Stimulated activated CD8-positive, alpha-beta memory T cell treated with anti-CD3 and anti-CD28 coated beads, Interleukin-4, amount 100 ng/mL, for 4 hours (primary cell): ENCODE results near the gene AMACR.
"Not testable (repeated sequence)": the region's sequence is repeated elsewhere in the genome, so short reads cannot be mapped to it uniquely, and the experiment has no call there.

ENCODE experiments used
- DNase-seq, 2 donors: peaks; one replicate each; pipeline ENCODE4 v3.0.0-alpha.2; 2020; ENCODE audit warnings: low read depth in 2 of 2, low spot score in 1 of 2

The AMACR gene

GRCh38 chr5:33969572-33970452 is 38.0 kb downstream of the AMACR start:
- no peak for DNase-seq

DNA sequence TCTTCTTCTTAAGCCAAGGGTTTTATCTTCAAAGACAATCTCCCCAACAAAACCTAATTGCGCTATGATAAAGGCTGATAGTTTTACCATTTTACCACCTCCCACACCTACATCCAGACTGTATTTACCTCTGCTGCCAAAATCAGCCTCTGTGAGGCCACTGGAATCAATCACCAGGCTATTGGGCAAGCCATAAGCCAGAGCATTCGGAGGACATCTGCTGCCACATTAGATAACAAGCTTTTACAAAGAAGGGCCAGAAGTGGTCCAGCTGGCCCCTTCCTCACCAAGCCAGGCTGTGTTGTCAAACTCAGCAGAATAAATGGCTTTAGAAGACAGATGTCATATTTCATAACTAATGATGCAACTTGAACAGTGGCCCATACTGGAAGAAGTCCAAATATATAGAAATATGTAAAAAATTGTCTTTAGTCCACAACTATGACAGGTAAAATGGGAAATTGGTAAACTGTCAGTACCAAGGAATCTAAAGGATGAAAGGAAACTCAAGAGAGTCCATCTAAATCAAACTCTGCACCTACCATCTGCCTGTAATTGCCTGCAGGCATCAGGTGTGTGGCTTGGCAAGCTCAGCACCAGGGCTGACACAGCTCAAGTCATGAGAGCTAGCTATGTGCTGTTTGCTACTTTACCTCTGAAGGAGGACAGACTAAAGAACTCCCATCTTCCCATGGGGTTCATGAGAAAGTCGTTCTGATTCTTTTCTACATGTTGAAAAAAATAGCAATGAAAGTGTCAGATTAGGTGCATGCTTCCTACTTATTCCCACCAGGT is 39.4 kb downstream of the AMACR start:
- no peak for DNase-seq

GRCh38 chr5:33966805-33967204 is 41.0 kb downstream of the AMACR start:
- no peak for DNase-seq

DNA sequence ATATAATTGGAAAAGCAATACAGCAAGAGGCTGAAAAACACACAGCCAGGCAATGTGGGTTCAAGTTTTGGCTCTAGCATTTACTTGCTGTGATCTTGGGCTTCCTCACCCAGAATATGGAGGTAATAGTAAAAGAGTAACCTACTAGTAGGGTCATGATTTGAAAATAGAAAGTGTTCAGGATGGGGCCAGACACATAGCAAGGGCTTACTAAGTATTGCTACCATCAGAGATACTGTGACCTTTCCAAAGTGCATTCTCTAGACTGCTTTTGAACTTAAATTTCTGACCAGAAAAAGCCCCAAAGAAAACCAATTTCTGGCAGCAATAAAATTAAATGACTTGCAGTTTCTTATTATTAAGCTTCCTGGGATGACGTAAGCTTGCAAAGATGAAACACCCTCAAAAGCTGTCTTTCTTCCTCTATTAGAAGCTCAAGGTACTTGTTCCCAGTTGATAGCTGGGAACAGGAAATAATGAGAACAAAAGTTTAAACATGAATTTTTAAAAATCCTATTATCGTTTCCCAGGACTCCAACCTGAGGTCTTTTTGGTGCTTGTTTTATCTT is 43.6 kb downstream of the AMACR start:
- DNase-seq, result no peak

- no peak for DNase-seq
These were observed 49.7 kb downstream of the AMACR start for GRCh38 chr5:33958176-33958575.

GRCh38 chr5:33957577-33958150 is 50.2 kb downstream of the AMACR start:
- no peak for DNase-seq

DNA sequence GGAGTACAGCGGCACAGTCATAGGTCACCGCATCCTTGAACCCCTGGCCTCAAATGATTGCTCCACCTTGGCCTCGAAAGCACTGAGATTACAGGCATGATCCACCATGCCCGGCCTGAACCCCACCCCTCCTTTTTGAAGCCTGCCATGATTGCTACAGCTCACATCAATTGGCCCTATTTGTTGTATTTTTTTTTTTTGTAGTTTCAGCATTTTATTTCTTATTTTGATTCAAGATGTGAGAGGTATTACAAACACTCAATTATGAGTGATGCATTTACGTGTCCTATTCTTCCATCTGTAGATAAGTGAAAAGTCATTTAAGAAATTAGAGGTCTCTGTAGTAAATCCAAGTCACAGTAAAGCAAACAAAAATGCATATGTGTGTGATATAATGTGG is 55.7 kb downstream of the AMACR start:
- DNase-seq, result not testable (repeated sequence)

DNA sequence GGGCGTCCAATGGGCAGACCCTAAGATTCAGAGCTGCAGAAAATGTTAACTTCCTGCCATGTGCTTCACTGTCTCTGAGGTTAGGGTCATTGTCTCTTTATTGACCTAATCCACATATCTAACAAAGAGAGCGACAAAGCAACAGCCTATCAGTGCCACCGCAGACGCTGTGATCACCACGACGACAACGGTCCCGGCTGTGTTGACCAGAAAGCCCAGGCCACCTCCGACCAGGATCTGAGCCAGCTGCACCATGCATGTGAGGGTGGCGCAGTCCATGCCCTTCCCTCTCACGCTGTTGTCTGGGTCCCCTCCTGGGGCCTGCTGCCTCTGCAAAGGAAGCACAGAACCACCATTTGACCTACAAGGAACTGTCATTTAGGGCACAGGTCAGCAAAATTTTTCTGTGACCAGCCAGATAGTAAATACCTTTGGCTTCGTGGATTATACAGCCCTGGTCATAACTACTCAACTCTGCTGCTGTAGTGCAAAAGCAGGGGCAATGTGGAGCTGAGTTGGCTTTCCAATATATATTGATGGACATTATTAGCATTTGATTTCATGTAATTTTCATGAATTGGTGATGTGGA is 63.2 kb downstream of the AMACR start:
- no peak for DNase-seq

DNA sequence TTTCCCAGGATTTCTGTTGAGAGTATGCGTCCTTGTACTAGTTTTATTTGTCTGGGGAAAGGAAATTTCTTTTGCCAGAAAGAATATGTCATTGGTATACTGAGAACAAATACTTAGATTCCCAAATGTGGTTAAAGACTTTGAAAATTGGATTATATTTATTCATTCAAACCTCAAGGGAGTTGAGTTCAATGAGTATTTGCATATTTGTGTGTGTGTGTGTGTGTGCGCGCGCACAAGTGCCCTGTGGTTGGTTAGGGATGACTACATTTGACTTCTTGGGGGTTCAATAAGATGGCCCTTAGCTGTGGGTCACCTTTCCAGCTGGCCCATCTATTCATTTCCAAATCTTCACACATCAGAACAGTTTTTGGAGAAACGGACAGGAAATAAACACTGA is 66.8 kb downstream of the AMACR start:
- no peak for DNase-seq

DNA sequence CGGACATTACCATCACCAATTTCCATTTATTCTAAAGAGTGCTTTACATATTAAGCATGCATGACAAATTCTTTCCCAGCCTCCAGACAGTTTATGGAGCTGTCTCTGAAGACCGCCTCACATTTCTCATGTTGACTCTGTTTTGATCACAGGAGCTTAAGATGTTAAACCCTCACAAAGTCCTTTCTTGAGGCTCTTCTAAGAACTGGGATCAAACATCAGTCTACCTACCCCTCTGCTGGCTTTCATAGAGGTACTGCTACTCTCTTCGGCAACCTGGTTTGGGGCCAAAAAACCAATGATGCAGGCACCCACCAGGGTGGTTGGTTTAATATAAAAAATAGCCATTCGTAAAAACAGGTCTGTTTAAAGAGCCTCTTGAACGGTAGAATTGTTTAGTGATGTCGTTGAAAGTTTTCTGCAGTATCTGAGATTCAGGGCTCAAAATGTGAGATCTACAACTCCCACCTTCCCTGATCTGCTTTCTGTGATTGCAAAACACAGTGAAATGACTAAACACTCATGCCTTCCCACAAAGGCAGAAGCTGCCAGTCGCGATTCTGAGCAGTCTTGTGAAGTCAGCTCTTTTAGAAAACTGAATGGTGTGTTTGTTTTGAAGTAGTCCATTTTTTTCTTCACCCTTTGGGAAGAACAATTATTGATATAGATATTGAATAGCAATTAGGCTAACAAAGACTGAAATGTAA is 68.1 kb downstream of the AMACR start:
- no peak for DNase-seq

GRCh38 chr5:33938881-33939280 is 69.0 kb downstream of the AMACR start:
- DNase-seq, result no peak

- no peak for DNase-seq
These were observed 69.4 kb downstream of the AMACR start for GRCh38 chr5:33938507-33938796.

DNA sequence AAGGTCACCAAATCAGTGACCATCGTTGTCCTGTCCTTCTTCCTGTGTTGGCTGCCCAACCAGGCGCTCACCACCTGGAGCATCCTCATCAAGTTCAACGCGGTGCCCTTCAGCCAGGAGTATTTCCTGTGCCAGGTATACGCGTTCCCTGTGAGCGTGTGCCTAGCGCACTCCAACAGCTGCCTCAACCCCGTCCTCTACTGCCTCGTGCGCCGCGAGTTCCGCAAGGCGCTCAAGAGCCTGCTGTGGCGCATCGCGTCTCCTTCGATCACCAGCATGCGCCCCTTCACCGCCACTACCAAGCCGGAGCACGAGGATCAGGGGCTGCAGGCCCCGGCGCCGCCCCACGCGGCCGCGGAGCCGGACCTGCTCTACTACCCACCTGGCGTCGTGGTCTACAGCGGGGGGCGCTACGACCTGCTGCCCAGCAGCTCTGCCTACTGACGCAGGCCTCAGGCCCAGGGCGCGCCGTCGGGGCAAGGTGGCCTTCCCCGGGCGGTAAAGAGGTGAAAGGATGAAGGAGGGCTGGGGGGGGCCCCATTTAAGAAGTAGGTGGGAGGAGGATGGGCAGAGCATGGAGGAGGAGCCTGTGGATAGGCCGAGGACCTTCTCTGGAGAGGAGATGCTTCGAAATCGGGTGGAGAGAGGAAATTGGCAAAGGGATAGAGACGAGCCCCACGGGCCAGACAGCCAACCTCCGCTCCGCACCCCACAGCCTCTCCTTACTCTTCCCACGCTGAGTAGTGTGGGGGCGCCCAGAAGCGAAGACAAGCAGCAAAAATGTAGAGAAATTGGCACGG is 69.9 kb downstream of the AMACR start:
- DNase-seq, result no peak

- DNase-seq, result no peak
These were observed 70.7 kb downstream of the AMACR start for GRCh38 chr5:33937017-33937706.

GRCh38 chr5:33936381-33937016 is 71.4 kb downstream of the AMACR start, which contains the start of gene RXFP3:
Gene RXFP3, plus strand, starts transcription at chr5:33936386. Its CDS starts 355 bp downstream, at chr5:33936741.
- DNase-seq, result no peak
